Glutamatergic neuron (in vitro differentiated cells): Measurements from ENCODE around the gene DEPDC5. TPM values are rescaled to one million over a fixed set of nuclear protein-coding genes. Genes with fewer than 3 reads are reported as not detected.

ENCODE experiments used
- DNase-seq: peaks from one replicate; pipeline ENCODE4 v3.0.0; 2022
- H3K27ac Mint-ChIP-seq: one replicate; pipeline ENCODE4 v1.8.0; 2020; ENCODE audit warnings: mild to moderate bottlenecking, mixed read lengths, inconsistent platforms; ENCODE audit not compliant: unreplicated experiment
- H3K27me3 Mint-ChIP-seq: one replicate; pipeline ENCODE4 v1.8.0; 2020; ENCODE audit warnings: mild to moderate bottlenecking, moderate library complexity, mixed read lengths, inconsistent platforms; ENCODE audit not compliant: unreplicated experiment
- H3K36me3 Mint-ChIP-seq: one replicate; pipeline ENCODE4 v1.8.0; 2020; ENCODE audit warnings: mild to moderate bottlenecking, mixed read lengths, inconsistent platforms; ENCODE audit not compliant: unreplicated experiment
- H3K4me1 Mint-ChIP-seq: one replicate; pipeline ENCODE4 v1.8.0; 2020; ENCODE audit warnings: mild to moderate bottlenecking, low read depth, mixed read lengths, inconsistent platforms; ENCODE audit not compliant: unreplicated experiment
- H3K4me3 Mint-ChIP-seq: one replicate; pipeline ENCODE4 v1.8.0; 2020; ENCODE audit warnings: mild to moderate bottlenecking, mixed read lengths, inconsistent platforms; ENCODE audit not compliant: unreplicated experiment
- H3K9me3 Mint-ChIP-seq: one replicate; pipeline ENCODE4 v1.8.0; 2020; ENCODE audit warnings: mild to moderate bottlenecking, moderate library complexity, mixed read lengths, inconsistent platforms; ENCODE audit not compliant: unreplicated experiment
- total RNA-seq: library from RNA; stranded (reverse); fragmentation: NEBNext Ultra II Directional; extraction: Animal tissue kit (Norgen Biotek cat#: 25700); gene quantifications from one replicate; pipeline ENCODE4 v1.2.1, GENCODE V29; 2021; ENCODE audit not compliant: unreplicated experiment
- TF ChIP-seq, protein P1 (sequence below): fragments of 200-600 bp; sonication (generic); IDR thresholded peaks from one replicate; pipeline ENCODE4 v1.5.0; 2021; ENCODE audit not compliant: partially characterized antibody, unreplicated experiment

The DEPDC5 gene
- total RNA-seq, 1 donor from 2014 or later: 32.0 TPM

GRCh38 chr22:31874821-31875220, 121.0 kb downstream of the DEPDC5 start:
- TF ChIP-seq, protein P1, sequence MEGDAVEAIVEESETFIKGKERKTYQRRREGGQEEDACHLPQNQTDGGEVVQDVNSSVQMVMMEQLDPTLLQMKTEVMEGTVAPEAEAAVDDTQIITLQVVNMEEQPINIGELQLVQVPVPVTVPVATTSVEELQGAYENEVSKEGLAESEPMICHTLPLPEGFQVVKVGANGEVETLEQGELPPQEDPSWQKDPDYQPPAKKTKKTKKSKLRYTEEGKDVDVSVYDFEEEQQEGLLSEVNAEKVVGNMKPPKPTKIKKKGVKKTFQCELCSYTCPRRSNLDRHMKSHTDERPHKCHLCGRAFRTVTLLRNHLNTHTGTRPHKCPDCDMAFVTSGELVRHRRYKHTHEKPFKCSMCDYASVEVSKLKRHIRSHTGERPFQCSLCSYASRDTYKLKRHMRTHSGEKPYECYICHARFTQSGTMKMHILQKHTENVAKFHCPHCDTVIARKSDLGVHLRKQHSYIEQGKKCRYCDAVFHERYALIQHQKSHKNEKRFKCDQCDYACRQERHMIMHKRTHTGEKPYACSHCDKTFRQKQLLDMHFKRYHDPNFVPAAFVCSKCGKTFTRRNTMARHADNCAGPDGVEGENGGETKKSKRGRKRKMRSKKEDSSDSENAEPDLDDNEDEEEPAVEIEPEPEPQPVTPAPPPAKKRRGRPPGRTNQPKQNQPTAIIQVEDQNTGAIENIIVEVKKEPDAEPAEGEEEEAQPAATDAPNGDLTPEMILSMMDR: no peak
- H3K9me3 Mint-ChIP-seq: no peaks in the 10 kb centered on the region
- no peak overlapping the region for H3K27ac Mint-ChIP-seq
- no peaks in the 10 kb centered on the region for H3K36me3 Mint-ChIP-seq
- no peaks in the 10 kb centered on the region for H3K4me1 Mint-ChIP-seq
- no peak for DNase-seq
- no peak overlapping the region for H3K4me3 Mint-ChIP-seq
- peaks cover under 1% of the 10 kb centered on the region for H3K27me3 Mint-ChIP-seq

- DNase-seq: no peak
- Mint-ChIP-seq H3K27me3 (peaks cover 2% of the 10 kb centered on the region), H3K9me3 (no peaks in the 10 kb centered on the region), H3K36me3 (peaks cover 5% of the 10 kb centered on the region), H3K4me1 (no peaks in the 10 kb centered on the region), H3K27ac (no peak overlapping the region), H3K4me3 (no peak overlapping the region)
- TF ChIP-seq, protein P1: no peak
Observed at GRCh38 chr22:31876156-31876920, 122.5 kb downstream of the DEPDC5 start.

- peaks cover 5% of the 10 kb centered on the region for H3K27me3 Mint-ChIP-seq
- H3K9me3 Mint-ChIP-seq: no peaks in the 10 kb centered on the region
- no peak for DNase-seq
- no peak overlapping the region for H3K27ac Mint-ChIP-seq
- TF ChIP-seq, protein P1: no peak
- peaks cover 2% of the 10 kb centered on the region for H3K4me1 Mint-ChIP-seq
- H3K4me3 Mint-ChIP-seq: no peak overlapping the region
- H3K36me3 Mint-ChIP-seq: peaks cover 5% of the 10 kb centered on the region
Observed at GRCh38 chr22:31879585-31879984, 125.8 kb downstream of the DEPDC5 start.

- TF ChIP-seq, protein P1: no peak
- Mint-ChIP-seq H3K27ac (no peak overlapping the region), H3K36me3 (peaks cover 5% of the 10 kb centered on the region), H3K4me3 (no peak overlapping the region), H3K4me1 (peaks cover 2% of the 10 kb centered on the region), H3K27me3 (peaks cover 5% of the 10 kb centered on the region), H3K9me3 (no peaks in the 10 kb centered on the region)
- DNase-seq: no peak
Observed at GRCh38 chr22:31881200-31881599, 127.4 kb downstream of the DEPDC5 start.

- Mint-ChIP-seq H3K27me3 (peaks cover 5% of the 10 kb centered on the region), H3K4me3 (no peak overlapping the region), H3K36me3 (peaks cover 5% of the 10 kb centered on the region), H3K27ac (no peak overlapping the region), H3K4me1 (peaks cover 2% of the 10 kb centered on the region), H3K9me3 (no peaks in the 10 kb centered on the region)
- no peak for DNase-seq
- TF ChIP-seq, protein P1: no peak
Observed at GRCh38 chr22:31881865-31882264, 128.0 kb downstream of the DEPDC5 start.
